Measurements from ENCODE around the gene KRT3. TPM values are rescaled to one million over a fixed set of nuclear protein-coding genes. Genes with fewer than 3 reads are reported as not detected.
A peak's percentile ranks its signal among the peaks of the same experiment; 100 is the strongest.

Gene KRT3
- polyA plus RNA-seq, 6 donors from 2014 or later = not detected

GRCh38 chr12:52783563-52784316, 12.2 kb downstream of the KRT3 start:
- no peak overlapping the region for H3K4me3 Mint-ChIP-seq
- H3K9me3 Mint-ChIP-seq = peaks cover 0 to 5% (median 3%) of the 10 kb centered on the region in 7 donors
- DNase-seq = no peak
- H3K4me1 Mint-ChIP-seq = no peaks in the 10 kb centered on the region
- no peaks in the 10 kb centered on the region for H3K36me3 Mint-ChIP-seq
- no peak for ATAC-seq (ENCODE audit: low read depth in 2 of 2)
- peaks cover 41 to 50% (median 46%) of the 10 kb centered on the region in 3 donors for H3K27me3 Mint-ChIP-seq
- H3K27ac Mint-ChIP-seq = no peak overlapping the region

GRCh38 chr12:52782502-52782901, 13.4 kb downstream of the KRT3 start:
- Mint-ChIP-seq H3K36me3 (no peaks in the 10 kb centered on the region), H3K27me3 (peaks cover 42 to 51% (median 49%) of the 10 kb centered on the region in 3 donors), H3K4me1 (no peaks in the 10 kb centered on the region), H3K9me3 (peaks cover 0 to 5% (median 3%) of the 10 kb centered on the region in 7 donors), H3K27ac (no peak overlapping the region), H3K4me3 (no peak overlapping the region)
- no peak for ATAC-seq (ENCODE audit: low read depth in 2 of 2)
- no peak for DNase-seq

GRCh38 chr12:52781399-52782082, 14.4 kb downstream of the KRT3 start:
- Mint-ChIP-seq H3K4me1 (no peaks in the 10 kb centered on the region), H3K27ac (no peak overlapping the region), H3K27me3 (peaks cover 48 to 59% (median 52%) of the 10 kb centered on the region in 3 donors), H3K4me3 (no peak overlapping the region), H3K36me3 (no peaks in the 10 kb centered on the region), H3K9me3 (peaks cover 0 to 5% (median 3%) of the 10 kb centered on the region in 7 donors)
- ATAC-seq (ENCODE audit: low read depth in 2 of 2) (no peak), DNase-seq (no peak)

- Mint-ChIP-seq H3K4me1 (no peaks in the 10 kb centered on the region), H3K4me3 (no peak overlapping the region), H3K27ac (no peak overlapping the region), H3K36me3 (no peaks in the 10 kb centered on the region), H3K27me3 (peaks cover 42 to 50% (median 42%) of the 10 kb centered on the region in 3 donors), H3K9me3 (peaks cover 0 to 1% (median 0%) of the 10 kb centered on the region in 7 donors)
- no peak for ATAC-seq (ENCODE audit: low read depth in 2 of 2)
- DNase-seq = no peak
Observed at GRCh38 chr12:52779914-52780313, 16.0 kb downstream of the KRT3 start.

GRCh38 chr12:52778833-52779232, 17.1 kb downstream of the KRT3 start:
- Mint-ChIP-seq H3K4me1 (no peaks in the 10 kb centered on the region), H3K9me3 (no peaks in the 10 kb centered on the region), H3K27ac (no peak overlapping the region), H3K36me3 (no peaks in the 10 kb centered on the region), H3K4me3 (no peak overlapping the region), H3K27me3 (peaks cover 34 to 44% (median 36%) of the 10 kb centered on the region in 3 donors)
- no peak for ATAC-seq (ENCODE audit: low read depth in 2 of 2)
- DNase-seq = no peak

GRCh38 chr12:52777566-52777965, 18.4 kb downstream of the KRT3 start:
- H3K4me1 Mint-ChIP-seq = no peaks in the 10 kb centered on the region
- no peak for DNase-seq
- H3K4me3 Mint-ChIP-seq = no peak overlapping the region
- H3K27me3 Mint-ChIP-seq = peaks cover 33 to 35% (median 34%) of the 10 kb centered on the region in 3 donors
- H3K27ac Mint-ChIP-seq = no peak overlapping the region
- no peak for ATAC-seq (ENCODE audit: low read depth in 2 of 2)
- no peaks in the 10 kb centered on the region for H3K36me3 Mint-ChIP-seq
- no peaks in the 10 kb centered on the region for H3K9me3 Mint-ChIP-seq

- DNase-seq (no peak), ATAC-seq (ENCODE audit: low read depth in 2 of 2) (no peak)
- peaks cover 33 to 35% (median 35%) of the 10 kb centered on the region in 3 donors for H3K27me3 Mint-ChIP-seq
- H3K4me3 Mint-ChIP-seq = no peak within 1 kb of the TSS
- H3K27ac Mint-ChIP-seq = no peak within 1 kb of the TSS
- H3K9me3 Mint-ChIP-seq = no peaks in the 10 kb centered on the region
- H3K4me1 Mint-ChIP-seq = no peaks in the 10 kb centered on the region
- H3K36me3 Mint-ChIP-seq = no peaks in the 10 kb centered on the region
Observed at GRCh38 chr12:52776913-52777395, 19.0 kb downstream of the KRT3 start, which contains the start of gene KRT76. TSS of gene KRT76 (minus strand) at chr12:52777345. CDS start at chr12:52777291, 54 bp downstream.

- Mint-ChIP-seq H3K27me3 (peaks cover 32 to 41% (median 35%) of the 10 kb centered on the region in 3 donors), H3K27ac (no peak overlapping the region), H3K9me3 (no peaks in the 10 kb centered on the region), H3K36me3 (no peaks in the 10 kb centered on the region), H3K4me3 (no peak overlapping the region), H3K4me1 (no peaks in the 10 kb centered on the region)
- ATAC-seq (ENCODE audit: low read depth in 2 of 2) = no peak
- DNase-seq = no peak
Observed at GRCh38 chr12:52776435-52776834, 19.5 kb downstream of the KRT3 start.

GRCh38 chr12:52774629-52775250, 21.2 kb downstream of the KRT3 start:
- Mint-ChIP-seq H3K4me1 (no peaks in the 10 kb centered on the region), H3K9me3 (peaks cover 0 to 4% (median 0%) of the 10 kb centered on the region in 7 donors), H3K27ac (no peak overlapping the region), H3K4me3 (no peak overlapping the region), H3K27me3 (peaks cover 29 to 58% (median 33%) of the 10 kb centered on the region in 3 donors), H3K36me3 (no peaks in the 10 kb centered on the region)
- DNase-seq = no peak
- no peak for ATAC-seq (ENCODE audit: low read depth in 2 of 2)

GRCh38 chr12:52772772-52773171, 23.1 kb downstream of the KRT3 start:
- no peak overlapping the region for H3K27ac Mint-ChIP-seq
- H3K27me3 Mint-ChIP-seq = peaks cover 19 to 47% (median 22%) of the 10 kb centered on the region in 3 donors
- no peak for ATAC-seq (ENCODE audit: low read depth in 2 of 2)
- no peaks in the 10 kb centered on the region for H3K4me1 Mint-ChIP-seq
- peaks cover 0 to 4% (median 0%) of the 10 kb centered on the region in 7 donors for H3K9me3 Mint-ChIP-seq
- no peaks in the 10 kb centered on the region for H3K36me3 Mint-ChIP-seq
- H3K4me3 Mint-ChIP-seq = peak overlapping the region in 1 of 8 donors; percentile 15
- no peak for DNase-seq

- Mint-ChIP-seq H3K27me3 (peaks cover 15 to 47% (median 20%) of the 10 kb centered on the region in 3 donors), H3K4me3 (peak overlapping the region in 1 of 8 donors; percentile 15), H3K27ac (no peak overlapping the region), H3K9me3 (peaks cover 0 to 4% (median 0%) of the 10 kb centered on the region in 7 donors), H3K36me3 (no peaks in the 10 kb centered on the region), H3K4me1 (no peaks in the 10 kb centered on the region)
- DNase-seq (no peak), ATAC-seq (ENCODE audit: low read depth in 2 of 2) (no peak)
Observed at GRCh38 chr12:52772188-52772587, 23.7 kb downstream of the KRT3 start.

GRCh38 chr12:52771505-52771904, 24.4 kb downstream of the KRT3 start:
- peak overlapping the region in 1 of 6 donors; percentile 38 for H3K27ac Mint-ChIP-seq
- no peaks in the 10 kb centered on the region for H3K36me3 Mint-ChIP-seq
- no peak overlapping the region for H3K4me3 Mint-ChIP-seq
- H3K9me3 Mint-ChIP-seq = peaks cover 0 to 4% (median 0%) of the 10 kb centered on the region in 7 donors
- ATAC-seq (ENCODE audit: low read depth in 2 of 2) = no peak
- H3K4me1 Mint-ChIP-seq = no peaks in the 10 kb centered on the region
- H3K27me3 Mint-ChIP-seq = peaks cover 12 to 44% (median 19%) of the 10 kb centered on the region in 3 donors
- DNase-seq = no peak

GRCh38 chr12:52771088-52771487, 24.8 kb downstream of the KRT3 start:
- ATAC-seq (ENCODE audit: low read depth in 2 of 2) = no peak
- DNase-seq = no peak
- Mint-ChIP-seq H3K27ac (no peak overlapping the region), H3K36me3 (no peaks in the 10 kb centered on the region), H3K4me1 (no peaks in the 10 kb centered on the region), H3K27me3 (peaks cover 16 to 46% (median 21%) of the 10 kb centered on the region in 3 donors), H3K9me3 (peaks cover 0 to 4% (median 0%) of the 10 kb centered on the region in 7 donors), H3K4me3 (no peak overlapping the region)

All from naive B cell (primary cell).